Measurements from ENCODE around the gene MEF2B.
"Not testable (repeated sequence)": the region's sequence is repeated elsewhere in the genome, so short reads cannot be mapped to it uniquely, and the experiment has no call there.

Gene MEF2B

GRCh38 chr19:19154768-19155494 lies 15.1 kb downstream of the MEF2B start:
- Mint-ChIP-seq H3K27ac (no peak overlapping the region), H3K27me3 (ENCODE audit: low read depth) (no peaks in the 10 kb centered on the region), H3K9me3 (no peaks in the 10 kb centered on the region), H3K36me3 (ENCODE audit: low read depth) (peaks cover 6% of the 10 kb centered on the region), H3K4me1 (no peaks in the 10 kb centered on the region), H3K4me3 (no peak overlapping the region)
- no peak for TF ChIP-seq CTCF (IDR thresholded peaks at IDR 0.05; ENCODE audit: unreplicated experiment in 3 of 3)

GRCh38 chr19:19152668-19153384 lies 17.2 kb downstream of the MEF2B start:
- no peaks in the 10 kb centered on the region for H3K4me1 Mint-ChIP-seq
- TF ChIP-seq CTCF (IDR thresholded peaks at IDR 0.05; ENCODE audit: unreplicated experiment in 3 of 3), result no peak
- no peak overlapping the region for H3K4me3 Mint-ChIP-seq

GRCh38 chr19:19151418-19151817 lies 18.6 kb downstream of the MEF2B start:
- peaks cover 6% of the 10 kb centered on the region for H3K36me3 Mint-ChIP-seq (ENCODE audit: low read depth)
- no peak for TF ChIP-seq CTCF (IDR thresholded peaks at IDR 0.05; ENCODE audit: unreplicated experiment in 3 of 3)
- no peaks in the 10 kb centered on the region for H3K4me1 Mint-ChIP-seq
- no peak overlapping the region for H3K27ac Mint-ChIP-seq
- no peak overlapping the region for H3K4me3 Mint-ChIP-seq
- no peaks in the 10 kb centered on the region for H3K9me3 Mint-ChIP-seq
- no peaks in the 10 kb centered on the region for H3K27me3 Mint-ChIP-seq (ENCODE audit: low read depth)

More at GRCh38 chr19:19152668-19153384, 17.2 kb downstream of the MEF2B start:
- H3K9me3 Mint-ChIP-seq, result no peaks in the 10 kb centered on the region
- peaks cover 6% of the 10 kb centered on the region for H3K36me3 Mint-ChIP-seq (ENCODE audit: low read depth)
- H3K27me3 Mint-ChIP-seq (ENCODE audit: low read depth), result no peaks in the 10 kb centered on the region
- no peak overlapping the region for H3K27ac Mint-ChIP-seq

- Mint-ChIP-seq H3K36me3 (ENCODE audit: low read depth) (no peaks in the 10 kb centered on the region), H3K4me1 (no peaks in the 10 kb centered on the region), H3K9me3 (no peaks in the 10 kb centered on the region), H3K27ac (no peak overlapping the region), H3K4me3 (no peak overlapping the region), H3K27me3 (ENCODE audit: low read depth) (no peaks in the 10 kb centered on the region)
- TF ChIP-seq CTCF (IDR thresholded peaks at IDR 0.05; ENCODE audit: unreplicated experiment in 3 of 3), result no peak
These were observed 20.6 kb downstream of the MEF2B start for GRCh38 chr19:19149435-19149834.

GRCh38 chr19:19148504-19148903 lies 21.6 kb downstream of the MEF2B start:
- H3K36me3 Mint-ChIP-seq (ENCODE audit: low read depth); H3K9me3 Mint-ChIP-seq; H3K4me1 Mint-ChIP-seq; H3K4me3 Mint-ChIP-seq; H3K27me3 Mint-ChIP-seq (ENCODE audit: low read depth); H3K27ac Mint-ChIP-seq: not testable (repeated sequence)

- Mint-ChIP-seq H3K4me1 (no peaks in the 10 kb centered on the region), H3K27me3 (ENCODE audit: low read depth) (peaks cover 5% of the 10 kb centered on the region), H3K36me3 (ENCODE audit: low read depth) (no peaks in the 10 kb centered on the region), H3K4me3 (no peak overlapping the region), H3K27ac (no peak overlapping the region), H3K9me3 (no peaks in the 10 kb centered on the region)
- no peak for TF ChIP-seq CTCF (IDR thresholded peaks at IDR 0.05; ENCODE audit: unreplicated experiment in 3 of 3)
These were observed 22.7 kb downstream of the MEF2B start for GRCh38 chr19:19147344-19147743.

Data from nephron (organoid).